Stimulated activated CD4-positive, alpha-beta T cell treated with anti-CD3 and anti-CD28 coated beads, Interleukin-12 subunit alpha, Interleukin-12 subunit beta, amount 100 ng/mL, for 24 hours (primary cell): Measurements from ENCODE around the gene PDE1C.
"Not testable (repeated sequence)": the region's sequence is repeated elsewhere in the genome, so short reads cannot be mapped to it uniquely, and the experiment has no call there.

Experiments used
- DNase-seq, 2 experiments: peaks; one replicate each; pipeline ENCODE4 v3.0.0-alpha.2; 2020; ENCODE audit warnings: low read depth in 2 of 2

PDE1C gene

GRCh38 chr7:32070406-32071360 lies at the start of gene PDE1C:
PDE1C (minus strand) TSS chr7:32070407.
- DNase-seq, result no peak

GRCh38 chr7:32119790-32120196 lies 49.6 kb upstream of the PDE1C start:
- DNase-seq, result no peak

- no peak for DNase-seq
Measured at GRCh38 chr7:32117837-32118236, 47.6 kb upstream of the PDE1C start.

GRCh38 chr7:32116436-32116835 lies 46.2 kb upstream of the PDE1C start:
- DNase-seq, result no peak

- DNase-seq, result no peak
Measured at GRCh38 chr7:32115831-32116230, 45.6 kb upstream of the PDE1C start.

GRCh38 chr7:32108651-32109050 lies 38.4 kb upstream of the PDE1C start:
- no peak for DNase-seq

- no peak for DNase-seq
Measured at GRCh38 chr7:32104766-32105165, 34.6 kb upstream of the PDE1C start.

- DNase-seq, result no peak
Measured at GRCh38 chr7:32103361-32103760, 33.2 kb upstream of the PDE1C start.

- no peak for DNase-seq
Measured at GRCh38 chr7:32102432-32102873, 32.2 kb upstream of the PDE1C start.

- no peak for DNase-seq
Measured at GRCh38 chr7:32100407-32100907, 30.2 kb upstream of the PDE1C start.

- no peak for DNase-seq
Measured at GRCh38 chr7:32094516-32094915, 24.3 kb upstream of the PDE1C start.

- no peak for DNase-seq
Measured at GRCh38 chr7:32093415-32094408, 23.5 kb upstream of the PDE1C start.

GRCh38 chr7:32092346-32092745 lies 22.1 kb upstream of the PDE1C start:
- no peak for DNase-seq

- no peak for DNase-seq
Measured at GRCh38 chr7:32091608-32092210, 21.5 kb upstream of the PDE1C start.

- DNase-seq, result no peak
Measured at GRCh38 chr7:32089678-32090077, 19.5 kb upstream of the PDE1C start.

- no peak for DNase-seq
Measured at GRCh38 chr7:32089256-32089655, 19.0 kb upstream of the PDE1C start.

GRCh38 chr7:32088451-32088881 lies 18.3 kb upstream of the PDE1C start:
- no peak for DNase-seq

GRCh38 chr7:32079510-32079909 lies 9.3 kb upstream of the PDE1C start:
- DNase-seq, result no peak

GRCh38 chr7:32078824-32079223 lies 8.6 kb upstream of the PDE1C start:
- no peak for DNase-seq

GRCh38 chr7:32077806-32078205 lies 7.6 kb upstream of the PDE1C start:
- DNase-seq, result no peak

- DNase-seq, result not testable (repeated sequence)
Measured at GRCh38 chr7:32076802-32077201, 6.6 kb upstream of the PDE1C start.

- DNase-seq, result no peak
Measured at GRCh38 chr7:32075612-32076011, 5.4 kb upstream of the PDE1C start.
